Measurements from ENCODE around the gene CDS2.

Gene CDS2

DNA sequence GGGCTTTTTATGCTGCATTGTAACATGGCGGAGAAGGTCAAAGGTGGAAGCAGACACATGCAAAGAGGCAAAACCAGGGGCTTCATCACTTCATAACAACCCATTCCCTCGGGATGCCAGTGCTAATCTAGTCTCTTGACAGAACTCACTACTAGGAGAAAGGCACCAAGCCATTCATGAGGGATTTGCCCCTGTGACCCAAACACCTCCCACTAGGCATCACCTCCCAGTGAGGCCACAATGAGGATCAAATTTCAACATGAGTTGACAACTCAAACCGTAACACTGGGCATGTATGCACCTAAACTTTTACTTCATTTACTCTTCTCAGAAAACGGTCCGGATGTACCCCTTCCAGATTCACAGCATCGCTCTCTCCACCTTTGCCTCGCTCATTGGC is 61.9 kb downstream of the CDS2 start:
- peak overlapping the region; percentile 54 for H3K27ac ChIP-seq (replicated peaks; ENCODE audit: low read length)
- H2BK120ac ChIP-seq (ENCODE audit: low read depth, low read length), result no peak overlapping the region
- no peaks in the 10 kb centered on the region for H3K9me3 ChIP-seq (replicated peaks in 1 of 2; ENCODE audit: control insufficient read depth in 2 of 2, insufficient read depth in 1 of 2, low read depth in 1 of 2, low read length in 2 of 2)
- H2BK5ac ChIP-seq (ENCODE audit: low read length), result no peak overlapping the region
- no CpG with 5 or more reads among the region's 7 CpGs for WGBS, 2 donors (ENCODE audit: extremely low coverage in 2 of 2, insufficient read length in 2 of 2, insufficient replicate concordance in 1 of 2)
- H3K27me3 ChIP-seq (ENCODE audit: control insufficient read depth in 3 of 3, insufficient read depth in 3 of 3, low read depth in 1 of 3, low read length in 3 of 3), result no peaks in the 10 kb centered on the region
- peaks cover 2% of the 10 kb centered on the region for H3K79me1 ChIP-seq (ENCODE audit: low read depth, low read length)
- no peak overlapping the region for H2AFZ ChIP-seq (ENCODE audit: low read length)
- H3K36me3 ChIP-seq (replicated peaks in 1 of 2; ENCODE audit: control insufficient read depth in 2 of 2, insufficient read depth in 2 of 2, low read length in 2 of 2), result peaks cover 24 to 95% of the 10 kb centered on the region in 2 donors
- H4K91ac ChIP-seq (ENCODE audit: low read depth, low read length, poor library complexity), result no peak overlapping the region
- no peak overlapping the region for H2BK12ac ChIP-seq (ENCODE audit: low read length)
- H3K4me1 ChIP-seq (ENCODE audit: control insufficient read depth in 2 of 2, insufficient read depth in 1 of 2, low read depth in 1 of 2, low read length in 2 of 2), result peaks cover 12 to 20% of the 10 kb centered on the region in 2 donors
- peak; percentile 47 for DNase-seq (ENCODE audit: low spot score)
- peak overlapping the region; percentile 30 for H3K4me2 ChIP-seq (ENCODE audit: insufficient read depth, low read length, poor library complexity, severe bottlenecking)
- no peak overlapping the region for H3K9ac ChIP-seq (ENCODE audit: low read depth, low read length, poor library complexity)
- H4K8ac ChIP-seq (ENCODE audit: low read depth, low read length), result no peak overlapping the region
- no peak overlapping the region for H3K4ac ChIP-seq (ENCODE audit: low read length)
- no peak overlapping the region for H2AK5ac ChIP-seq (ENCODE audit: low read depth, low read length)
- no peak overlapping the region for H2BK15ac ChIP-seq (ENCODE audit: low read length)
- H3K18ac ChIP-seq (ENCODE audit: low read length), result no peak overlapping the region
- H3K4me3 ChIP-seq (ENCODE audit: low read length in 2 of 2), result no peak overlapping the region
- H3K14ac ChIP-seq (ENCODE audit: low read length), result no peak overlapping the region
- no peak overlapping the region for H3K23ac ChIP-seq (ENCODE audit: low read depth, low read length, poor library complexity)

DNA sequence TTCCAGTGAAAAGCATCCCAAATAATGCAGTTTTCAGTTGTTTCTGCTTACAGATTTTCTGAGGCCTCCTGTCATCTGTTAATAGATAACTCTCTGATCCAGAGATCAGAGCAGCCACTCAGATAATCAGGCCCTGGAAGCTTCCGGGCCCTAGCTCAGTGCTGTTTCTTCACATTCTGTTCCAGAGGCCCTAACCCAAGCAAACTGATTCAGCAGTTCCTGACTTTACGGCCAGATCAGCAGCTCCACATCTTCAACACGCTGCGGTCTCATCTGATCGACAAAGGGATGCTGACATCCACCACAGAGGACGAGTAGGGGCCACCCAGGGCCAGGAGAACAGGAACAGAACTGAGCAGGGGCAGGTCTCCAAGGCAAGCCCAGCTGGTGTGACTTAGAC is 63.1 kb downstream of the CDS2 start:
- Histone ChIP-seq H3K4ac (ENCODE audit: low read length) (no peak overlapping the region), H3K79me1 (ENCODE audit: low read depth, low read length) (peaks cover 5% of the 10 kb centered on the region), H4K8ac (ENCODE audit: low read depth, low read length) (no peak overlapping the region), H2BK15ac (ENCODE audit: low read length) (no peak overlapping the region), H2AFZ (ENCODE audit: low read length) (no peak overlapping the region), H3K14ac (ENCODE audit: low read length) (no peak overlapping the region), H3K9me3 (replicated peaks in 1 of 2; ENCODE audit: control insufficient read depth in 2 of 2, insufficient read depth in 1 of 2, low read depth in 1 of 2, low read length in 2 of 2) (no peaks in the 10 kb centered on the region), H2AK5ac (ENCODE audit: low read depth, low read length) (no peak overlapping the region), H2BK5ac (ENCODE audit: low read length) (no peak overlapping the region), H3K4me1 (ENCODE audit: control insufficient read depth in 2 of 2, insufficient read depth in 1 of 2, low read depth in 1 of 2, low read length in 2 of 2) (peaks cover 12 to 20% of the 10 kb centered on the region in 2 donors), H3K27ac (replicated peaks; ENCODE audit: low read length) (no peak overlapping the region), H2BK12ac (ENCODE audit: low read length) (no peak overlapping the region), H3K18ac (ENCODE audit: low read length) (no peak overlapping the region), H3K27me3 (ENCODE audit: control insufficient read depth in 3 of 3, insufficient read depth in 3 of 3, low read depth in 1 of 3, low read length in 3 of 3) (no peaks in the 10 kb centered on the region), H2BK120ac (ENCODE audit: low read depth, low read length) (peak overlapping the region; percentile 32), H3K4me2 (ENCODE audit: insufficient read depth, low read length, poor library complexity, severe bottlenecking) (no peak overlapping the region), H3K9ac (ENCODE audit: low read depth, low read length, poor library complexity) (no peak overlapping the region), H3K4me3 (ENCODE audit: low read length in 2 of 2) (no peak overlapping the region), H3K36me3 (replicated peaks in 1 of 2; ENCODE audit: control insufficient read depth in 2 of 2, insufficient read depth in 2 of 2, low read length in 2 of 2) (peaks cover 27 to 94% of the 10 kb centered on the region in 2 donors), H4K91ac (ENCODE audit: low read depth, low read length, poor library complexity) (no peak overlapping the region), H3K23ac (ENCODE audit: low read depth, low read length, poor library complexity) (no peak overlapping the region)
- DNase-seq (ENCODE audit: low spot score), result no peak
- WGBS, 2 donors (ENCODE audit: extremely low coverage in 2 of 2, insufficient read length in 2 of 2, insufficient replicate concordance in 1 of 2), result no CpG with 5 or more reads among the region's 6 CpGs

DNA sequence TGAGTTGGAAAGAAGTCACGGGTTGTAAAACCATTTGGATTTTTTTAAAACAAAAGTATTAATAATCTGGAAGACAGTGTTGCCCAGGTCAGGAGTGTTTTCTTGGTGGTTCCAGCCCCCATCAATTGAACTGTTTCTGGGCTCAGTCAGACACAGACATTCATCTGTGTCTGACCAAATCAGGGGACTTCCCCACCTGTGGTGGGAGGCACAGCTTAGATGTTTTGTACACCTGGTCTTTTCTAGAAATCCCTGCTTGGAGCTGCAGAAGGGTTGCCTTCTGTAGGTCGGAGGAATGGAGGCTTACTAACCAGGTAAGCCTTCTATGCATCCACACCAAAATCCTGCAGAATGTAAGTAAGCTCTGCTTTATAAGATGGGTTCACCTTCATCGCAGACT is 63.6 kb downstream of the CDS2 start:
- H3K9ac ChIP-seq (ENCODE audit: low read depth, low read length, poor library complexity), result no peak overlapping the region
- H4K8ac ChIP-seq (ENCODE audit: low read depth, low read length), result no peak overlapping the region
- DNase-seq (ENCODE audit: low spot score), result no peak
- H3K4ac ChIP-seq (ENCODE audit: low read length), result no peak overlapping the region
- no peak overlapping the region for H4K91ac ChIP-seq (ENCODE audit: low read depth, low read length, poor library complexity)
- H3K4me1 ChIP-seq (ENCODE audit: control insufficient read depth in 2 of 2, insufficient read depth in 1 of 2, low read depth in 1 of 2, low read length in 2 of 2), result peaks cover 16 to 23% of the 10 kb centered on the region in 2 donors
- H3K18ac ChIP-seq (ENCODE audit: low read length), result no peak overlapping the region
- H3K9me3 ChIP-seq (replicated peaks in 1 of 2; ENCODE audit: control insufficient read depth in 2 of 2, insufficient read depth in 1 of 2, low read depth in 1 of 2, low read length in 2 of 2), result no peaks in the 10 kb centered on the region
- no peak overlapping the region for H2AFZ ChIP-seq (ENCODE audit: low read length)
- H3K4me2 ChIP-seq (ENCODE audit: insufficient read depth, low read length, poor library complexity, severe bottlenecking), result no peak overlapping the region
- peaks cover 0 to 2% (median 0%) of the 10 kb centered on the region in 3 experiments for H3K27me3 ChIP-seq (ENCODE audit: control insufficient read depth in 3 of 3, insufficient read depth in 3 of 3, low read depth in 1 of 3, low read length in 3 of 3)
- no peak overlapping the region for H2AK5ac ChIP-seq (ENCODE audit: low read depth, low read length)
- no peak overlapping the region for H3K4me3 ChIP-seq (ENCODE audit: low read length in 2 of 2)
- no peak overlapping the region for H2BK12ac ChIP-seq (ENCODE audit: low read length)
- WGBS, 2 donors (ENCODE audit: extremely low coverage in 2 of 2, insufficient read length in 2 of 2, insufficient replicate concordance in 1 of 2), result no CpG with 5 or more reads among the region's 3 CpGs
- no peak overlapping the region for H2BK120ac ChIP-seq (ENCODE audit: low read depth, low read length)
- H2BK5ac ChIP-seq (ENCODE audit: low read length), result no peak overlapping the region
- H3K23ac ChIP-seq (ENCODE audit: low read depth, low read length, poor library complexity), result no peak overlapping the region
- H3K14ac ChIP-seq (ENCODE audit: low read length), result no peak overlapping the region
- H3K36me3 ChIP-seq (replicated peaks in 1 of 2; ENCODE audit: control insufficient read depth in 2 of 2, insufficient read depth in 2 of 2, low read length in 2 of 2), result peaks cover 31 to 94% of the 10 kb centered on the region in 2 donors
- H3K79me1 ChIP-seq (ENCODE audit: low read depth, low read length), result peaks cover 7% of the 10 kb centered on the region
- H2BK15ac ChIP-seq (ENCODE audit: low read length), result no peak overlapping the region
- no peak overlapping the region for H3K27ac ChIP-seq (replicated peaks; ENCODE audit: low read length)

DNA sequence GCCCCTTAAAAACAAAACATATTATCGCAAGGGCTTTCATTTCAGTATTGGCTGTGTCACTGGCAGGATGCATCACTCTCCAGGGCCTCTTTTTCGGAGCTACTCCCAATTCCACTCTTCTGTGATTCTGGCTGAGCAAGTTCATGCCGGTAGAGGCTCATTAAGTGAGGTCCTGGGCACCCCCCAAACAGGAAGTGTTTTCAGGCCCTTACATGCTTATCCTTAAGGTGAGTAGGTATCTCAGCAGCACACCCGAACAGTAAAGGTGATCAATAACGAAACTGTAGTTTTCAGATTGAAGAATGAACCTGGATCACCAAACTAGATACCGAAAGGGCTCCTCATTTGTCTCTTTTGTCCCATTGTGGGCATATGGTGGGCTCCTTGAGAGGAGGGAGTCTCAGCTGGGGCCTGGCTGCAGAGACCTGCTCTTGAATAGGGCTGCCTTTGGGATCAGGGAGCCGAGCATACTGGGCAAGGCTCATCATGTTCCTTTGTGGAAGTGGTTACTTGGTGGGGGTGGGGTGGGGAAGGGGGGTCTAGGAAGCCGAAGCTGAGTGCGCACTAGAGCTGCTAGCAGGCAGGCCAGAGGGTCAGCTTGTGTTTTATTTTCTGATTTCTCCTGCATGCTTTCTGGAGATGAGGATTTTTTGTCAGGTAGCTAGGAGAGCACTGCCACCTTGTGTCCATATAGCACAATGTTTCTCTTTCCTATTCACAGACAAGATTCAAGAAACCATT is 65.2 kb downstream of the CDS2 start:
- Histone ChIP-seq H2BK5ac (ENCODE audit: low read length) (no peak overlapping the region), H2AK5ac (ENCODE audit: low read depth, low read length) (no peak overlapping the region), H3K4me1 (ENCODE audit: control insufficient read depth in 2 of 2, insufficient read depth in 1 of 2, low read depth in 1 of 2, low read length in 2 of 2) (peaks cover 28 to 36% of the 10 kb centered on the region in 2 donors), H3K4ac (ENCODE audit: low read length) (no peak overlapping the region), H3K18ac (ENCODE audit: low read length) (peak overlapping the region; percentile 41), H2AFZ (ENCODE audit: low read length) (peak overlapping the region; percentile 42), H2BK15ac (ENCODE audit: low read length) (no peak overlapping the region), H3K79me1 (ENCODE audit: low read depth, low read length) (peaks cover 5% of the 10 kb centered on the region), H3K27ac (replicated peaks; ENCODE audit: low read length) (peak overlapping the region; percentile 50), H3K9ac (ENCODE audit: low read depth, low read length, poor library complexity) (no peak overlapping the region), H3K4me3 (ENCODE audit: low read length in 2 of 2) (no peak overlapping the region), H4K91ac (ENCODE audit: low read depth, low read length, poor library complexity) (no peak overlapping the region), H3K4me2 (ENCODE audit: insufficient read depth, low read length, poor library complexity, severe bottlenecking) (no peak overlapping the region), H2BK120ac (ENCODE audit: low read depth, low read length) (no peak overlapping the region), H2BK12ac (ENCODE audit: low read length) (no peak overlapping the region), H3K9me3 (replicated peaks in 1 of 2; ENCODE audit: control insufficient read depth in 2 of 2, insufficient read depth in 1 of 2, low read depth in 1 of 2, low read length in 2 of 2) (no peaks in the 10 kb centered on the region), H3K27me3 (ENCODE audit: control insufficient read depth in 3 of 3, insufficient read depth in 3 of 3, low read depth in 1 of 3, low read length in 3 of 3) (peaks cover 0 to 2% (median 0%) of the 10 kb centered on the region in 3 experiments), H4K8ac (ENCODE audit: low read depth, low read length) (no peak overlapping the region), H3K14ac (ENCODE audit: low read length) (no peak overlapping the region), H3K36me3 (replicated peaks in 1 of 2; ENCODE audit: control insufficient read depth in 2 of 2, insufficient read depth in 2 of 2, low read length in 2 of 2) (peaks cover 22 to 78% of the 10 kb centered on the region in 2 donors), H3K23ac (ENCODE audit: low read depth, low read length, poor library complexity) (no peak overlapping the region)
- peak; percentile 49 for DNase-seq (ENCODE audit: low spot score)
- WGBS, 2 donors (ENCODE audit: extremely low coverage in 2 of 2, insufficient read length in 2 of 2, insufficient replicate concordance in 1 of 2), result no CpG with 5 or more reads among the region's 9 CpGs

All from neuronal stem cell (in vitro differentiated cells).